ENCODE results near the gene HLA-DOA.
A peak's percentile ranks its signal among the peaks of the same experiment; 100 is the strongest.

HLA-DOA gene

DNA sequence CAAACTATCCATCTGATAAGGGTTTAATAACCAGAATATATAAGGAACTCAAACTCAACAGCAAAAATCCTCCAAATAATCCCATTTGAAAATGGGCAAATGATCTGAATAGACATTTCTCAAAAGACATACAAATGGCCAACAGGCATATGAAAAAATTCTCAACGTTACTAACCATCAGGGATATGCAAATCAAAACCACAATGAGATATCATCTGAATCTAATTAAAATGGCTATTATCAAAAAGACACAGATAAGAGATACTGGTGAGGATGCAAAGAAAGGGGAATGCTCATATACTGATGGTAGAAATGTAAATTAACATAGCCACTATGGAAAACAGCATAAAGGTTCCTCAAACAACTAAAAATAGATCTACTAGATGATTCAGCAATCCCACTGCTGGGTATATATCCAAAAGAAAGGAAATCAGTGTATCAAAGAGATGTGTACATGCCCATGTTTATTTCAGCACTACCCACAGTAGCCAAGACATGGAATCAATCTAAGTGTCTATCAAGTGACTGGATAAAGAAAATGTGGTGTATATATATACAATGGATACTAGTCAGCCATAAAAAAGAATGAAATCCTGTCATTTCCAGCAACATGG is 47.1 kb downstream of the HLA-DOA start:
- DNase-seq, result no peak

DNA sequence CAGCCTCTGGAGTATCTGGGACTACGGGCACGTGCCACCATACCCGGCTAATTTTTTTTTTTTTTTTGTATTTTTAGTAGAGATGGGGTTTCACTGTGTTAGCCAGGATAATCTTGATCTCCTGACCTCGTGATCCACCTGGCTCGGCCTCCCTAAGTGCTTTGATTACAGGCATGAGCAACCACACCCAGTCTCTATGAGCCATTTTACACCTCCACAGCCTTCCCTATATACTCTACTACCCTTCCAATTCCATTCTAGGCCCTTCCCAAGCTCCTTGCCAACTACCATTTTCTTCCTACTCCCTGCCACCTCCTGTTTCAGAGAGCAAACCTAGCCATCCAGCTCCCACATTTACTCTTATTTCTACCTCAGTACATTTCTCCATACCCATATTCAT is 48.8 kb downstream of the HLA-DOA start:
- DNase-seq, result no peak

GRCh38 chr6:32956176-32956575 is 53.2 kb downstream of the HLA-DOA start:
- no peak for DNase-seq

DNA sequence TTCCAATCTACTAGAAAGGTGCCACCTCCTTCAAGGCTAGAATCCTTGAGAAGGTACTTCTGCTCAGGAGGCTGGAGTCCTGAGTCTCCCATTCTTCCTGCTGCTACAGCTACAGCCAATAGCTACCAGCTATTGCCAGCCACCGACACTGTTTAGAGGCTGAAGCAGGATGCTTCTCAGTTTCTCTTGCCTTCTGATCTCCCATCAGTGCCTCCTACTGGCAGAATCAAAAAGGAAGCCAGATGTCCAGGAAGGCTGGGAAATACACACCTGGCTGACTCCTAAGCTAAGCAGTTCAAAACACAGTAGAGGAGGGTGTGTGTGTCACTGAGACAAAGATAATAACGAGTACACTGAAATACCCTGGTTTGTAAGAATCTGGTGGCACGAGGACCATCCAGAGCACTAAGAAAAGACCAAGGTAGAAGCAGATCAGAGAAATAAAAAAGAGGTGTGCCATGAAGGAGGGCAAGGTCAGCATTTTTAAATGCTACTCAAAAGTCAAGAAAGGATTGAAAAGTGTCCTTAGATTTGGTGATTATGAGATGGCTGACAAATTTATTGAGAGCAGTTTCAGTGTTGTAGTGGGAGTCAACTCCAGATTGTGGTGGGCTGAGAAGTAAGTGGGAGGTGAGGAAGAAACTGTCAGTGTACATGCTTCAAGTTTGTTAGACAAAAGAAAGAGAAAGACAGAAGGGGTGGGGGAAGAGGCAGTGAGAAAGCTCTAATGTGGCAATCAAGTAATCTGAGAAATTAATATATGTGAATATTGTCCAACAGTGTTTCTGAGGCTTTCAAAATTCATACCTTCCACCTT is 54.2 kb downstream of the HLA-DOA start:
- peak; percentile 68 for DNase-seq

DNA sequence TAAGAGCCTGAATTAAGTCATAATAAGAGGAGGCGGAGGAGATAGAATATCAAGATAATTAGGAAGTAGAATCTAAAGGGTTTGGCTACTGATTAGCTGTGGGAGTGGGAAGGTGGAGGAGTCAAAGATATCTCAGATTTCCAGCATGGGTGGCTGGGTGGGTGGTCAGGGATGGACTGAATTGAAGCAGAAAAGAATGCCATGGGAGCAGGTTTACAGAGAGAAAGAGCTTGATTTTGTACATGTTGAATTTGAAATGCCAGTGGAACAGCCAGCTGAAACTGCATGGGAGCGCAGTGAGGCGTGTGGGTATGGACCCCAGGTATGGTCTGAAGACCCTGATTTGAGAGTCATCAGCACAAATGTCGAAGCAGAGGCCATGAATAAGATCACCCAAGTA is 55.1 kb downstream of the HLA-DOA start:
- DNase-seq, result no peak
